ENCODE results near the gene KRT2. TPM values are rescaled to one million over a fixed set of nuclear protein-coding genes. Genes with fewer than 3 reads are reported as not detected.

KRT2 gene
- total and polyA plus RNA-seq, 10 donors, result 0.07 to 0.52 (median 0.34) TPM; not detected in 4

DNA sequence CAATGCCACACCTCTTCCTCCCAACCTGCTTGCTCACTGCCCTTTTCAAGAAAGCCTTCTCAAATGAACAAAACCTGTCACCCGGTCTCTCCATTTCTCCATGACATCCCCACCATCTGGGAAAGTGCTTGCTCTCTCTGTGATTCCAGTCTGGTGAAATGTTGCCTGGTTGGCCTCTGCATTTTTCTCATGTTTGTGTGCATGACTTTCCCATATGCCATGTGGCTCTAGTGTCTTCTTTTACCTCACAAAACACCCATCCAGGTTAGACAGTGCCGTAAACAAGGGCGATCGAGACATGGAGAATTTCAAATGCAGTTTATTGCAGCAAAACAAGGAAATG lies 22.4 kb upstream of the KRT2 start:
- no peaks in the 10 kb centered on the region for H3K4me1 ChIP-seq
- H3K27me3 ChIP-seq (replicated peaks in 1 of 7), result peaks cover 0 to 14% (median 0%) of the 10 kb centered on the region in 7 donors
- H3K9me3 ChIP-seq, result no peaks in the 10 kb centered on the region
- WGBS, 5 donors, result 90 to 94% (median 94%) methylated on average over 4 of the region's 4 CpGs
- intact Hi-C loops (cut with DNase I; ENCODE audit: low total_unique reads), result no loop called here
- H3K27ac ChIP-seq, result no peak overlapping the region
- no peaks in the 10 kb centered on the region for H3K36me3 ChIP-seq
- DNase-seq, result no peak
- TF ChIP-seq POLR2AphosphoS5 (IDR thresholded peaks at IDR 0.05), result no peak
- TF ChIP-seq POLR2A (IDR thresholded peaks at IDR 0.05), result no peak
- TF ChIP-seq CTCF (IDR thresholded peaks at IDR 0.05 in 8 of 11, conservative IDR thresholded peaks at IDR 0.05 in 3 of 11), result no peak
- H3K4me3 ChIP-seq, result no peak overlapping the region

GRCh38 chr12:52673713-52674432 lies 21.9 kb upstream of the KRT2 start:
- DNase-seq, result no peak
- no peak overlapping the region for H3K4me3 ChIP-seq
- 62 to 80% (median 67%) methylated on average over 3 of the region's 3 CpGs for WGBS, 5 donors
- H3K27ac ChIP-seq, result no peak overlapping the region
- no peaks in the 10 kb centered on the region for H3K36me3 ChIP-seq
- H3K9me3 ChIP-seq, result no peaks in the 10 kb centered on the region
- intact Hi-C loops (cut with DNase I; ENCODE audit: low total_unique reads), result no loop called here
- H3K4me1 ChIP-seq, result no peaks in the 10 kb centered on the region
- H3K27me3 ChIP-seq (replicated peaks in 1 of 7), result peaks cover 0 to 14% (median 0%) of the 10 kb centered on the region in 7 donors
- TF ChIP-seq POLR2AphosphoS5 (IDR thresholded peaks at IDR 0.05) (no peak), POLR2A (IDR thresholded peaks at IDR 0.05) (no peak), CTCF (IDR thresholded peaks at IDR 0.05 in 8 of 11, conservative IDR thresholded peaks at IDR 0.05 in 3 of 11) (no peak)

GRCh38 chr12:52673217-52673616 lies 21.2 kb upstream of the KRT2 start:
- H3K4me3 ChIP-seq, result no peak overlapping the region
- intact Hi-C loops (cut with DNase I; ENCODE audit: low total_unique reads), result no loop called here
- TF ChIP-seq CTCF (IDR thresholded peaks at IDR 0.05 in 8 of 11, conservative IDR thresholded peaks at IDR 0.05 in 3 of 11) (no peak), POLR2AphosphoS5 (IDR thresholded peaks at IDR 0.05) (no peak), POLR2A (IDR thresholded peaks at IDR 0.05) (no peak)
- peaks cover 0 to 14% (median 0%) of the 10 kb centered on the region in 7 donors for H3K27me3 ChIP-seq (replicated peaks in 1 of 7)
- H3K27ac ChIP-seq, result no peak overlapping the region
- 81 to 93% (median 87%) methylated on average over 5 of the region's 5 CpGs for WGBS, 5 donors
- H3K9me3 ChIP-seq, result no peaks in the 10 kb centered on the region
- no peak for DNase-seq
- H3K36me3 ChIP-seq, result no peaks in the 10 kb centered on the region
- H3K4me1 ChIP-seq, result no peaks in the 10 kb centered on the region

GRCh38 chr12:52672321-52672933 lies 20.4 kb upstream of the KRT2 start:
- no peaks in the 10 kb centered on the region for H3K36me3 ChIP-seq
- WGBS, 5 donors, result 49 to 70% (median 59%) methylated on average over 2 of the region's 2 CpGs
- no peak for DNase-seq
- H3K4me3 ChIP-seq, result no peak overlapping the region
- TF ChIP-seq POLR2A (IDR thresholded peaks at IDR 0.05), result no peak
- TF ChIP-seq POLR2AphosphoS5 (IDR thresholded peaks at IDR 0.05), result no peak
- TF ChIP-seq CTCF (IDR thresholded peaks at IDR 0.05 in 8 of 11, conservative IDR thresholded peaks at IDR 0.05 in 3 of 11), result no peak
- intact Hi-C loops (cut with DNase I; ENCODE audit: low total_unique reads), result no loop called here
- no peak overlapping the region for H3K27ac ChIP-seq
- H3K9me3 ChIP-seq, result no peaks in the 10 kb centered on the region
- peaks cover 0 to 14% (median 0%) of the 10 kb centered on the region in 7 donors for H3K27me3 ChIP-seq (replicated peaks in 1 of 7)
- H3K4me1 ChIP-seq, result no peaks in the 10 kb centered on the region

All from spleen (tissue), 11 donors.